HL-60 (cell line): ENCODE measurements around the gene TRAPPC6A.

Experiments used
- CTCF ChIP-seq: IDR thresholded peaks from one replicate; pipeline ENCODE4 v1.5.1; 2011; ENCODE audit warnings: low read length, control low read depth, inconsistent platforms; ENCODE audit not compliant: insufficient read depth
- GABPA ChIP-seq: IDR thresholded peaks from 2 replicates; pipeline ENCODE4 v1.6.1; 2012; ENCODE audit warnings: low read depth
- POLR2AphosphoS5 ChIP-seq: IDR thresholded peaks from 2 replicates; pipeline ENCODE4 v1.6.1; 2012; ENCODE audit warnings: low read depth
- REST ChIP-seq: IDR thresholded peaks from 2 replicates; pipeline ENCODE4 v1.6.1; 2012; ENCODE audit warnings: low read depth; ENCODE audit not compliant: insufficient replicate concordance
- SPI1 ChIP-seq: IDR thresholded peaks from 2 replicates; pipeline ENCODE4 v1.6.1; 2012; ENCODE audit warnings: low read depth, mild to moderate bottlenecking, borderline replicate concordance

GRCh38 chr19:45130888-45131615 is 47.0 kb downstream of the TRAPPC6A start:
- TF ChIP-seq CTCF, result no peak
- no peak for TF ChIP-seq REST
- TF ChIP-seq POLR2AphosphoS5, result no peak
- no peak for TF ChIP-seq SPI1
- TF ChIP-seq GABPA, result no peak
